HG02981 (cell line): ENCODE measurements around the gene NEBL.

Experiments
- ATAC-seq: cut with Tn5 transposase; IDR thresholded peaks from one replicate; pipeline ENCODE4 v1.9.1; 2021; ENCODE audit warnings: mild to moderate bottlenecking, moderate library complexity; ENCODE audit not compliant: unreplicated experiment

The NEBL gene

DNA sequence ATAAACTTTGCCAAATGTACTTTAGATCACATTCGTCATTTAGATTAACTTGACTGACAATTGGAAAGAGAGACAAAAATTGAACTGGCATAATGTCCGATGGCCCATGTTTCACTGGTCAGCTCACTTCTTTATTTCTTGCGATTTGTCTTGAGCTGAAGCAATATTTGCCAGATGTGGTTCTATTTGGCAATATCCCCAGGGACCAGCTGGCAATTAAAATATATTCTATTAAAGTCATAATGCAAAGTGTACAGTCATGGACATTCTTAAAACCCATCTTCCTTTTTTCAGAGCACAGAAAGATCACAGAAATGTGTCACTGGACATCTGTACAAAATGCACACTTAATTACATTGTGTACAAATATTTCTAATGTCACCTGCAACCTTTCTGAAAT lies 26.3 kb downstream of the NEBL start:
- ATAC-seq: no peak

- ATAC-seq: no peak
Observed at GRCh38 chr10:20863008-20863407, 34.1 kb downstream of the NEBL start.

DNA sequence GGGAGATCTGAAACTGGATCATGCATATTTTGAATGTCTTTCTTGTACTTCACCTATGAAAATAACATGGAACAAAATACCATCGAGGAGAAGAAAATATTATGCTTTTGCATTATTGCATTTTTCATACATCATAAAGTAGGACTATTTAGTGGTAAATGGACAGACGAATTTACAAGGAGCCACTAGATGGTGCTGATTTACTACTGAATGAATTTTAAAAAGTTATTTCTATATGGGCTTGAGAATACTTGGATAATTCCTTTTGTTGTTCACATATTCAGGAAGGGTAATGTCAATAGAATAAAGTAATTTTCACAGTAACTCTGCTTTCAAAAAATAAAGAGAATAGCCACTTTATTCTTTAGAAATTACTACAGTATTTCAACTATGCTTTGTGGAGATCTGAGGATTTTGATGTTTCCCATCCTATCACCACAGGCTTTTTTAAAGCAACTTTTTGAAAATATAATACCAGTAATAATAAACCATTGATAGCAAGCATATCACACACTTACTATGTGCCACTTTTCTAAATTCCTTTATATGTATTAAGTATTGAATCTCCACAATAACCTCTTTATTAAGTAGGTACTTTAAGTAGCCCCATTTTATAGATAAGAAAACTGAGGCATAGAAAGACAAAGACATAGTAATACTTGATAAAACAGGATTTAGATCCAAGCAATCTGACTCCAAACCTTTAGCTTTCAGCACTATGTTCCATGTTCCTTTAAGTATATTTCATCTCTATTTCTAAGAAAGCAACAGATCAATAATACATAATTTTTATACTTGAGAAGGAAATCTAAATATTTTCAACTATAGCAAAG lies 38.6 kb downstream of the NEBL start:
- ATAC-seq: no peak

- ATAC-seq: no peak
Observed at GRCh38 chr10:20856484-20856883, 40.6 kb downstream of the NEBL start.

- ATAC-seq: no peak
Observed at GRCh38 chr10:20855398-20856038, 41.6 kb downstream of the NEBL start.

DNA sequence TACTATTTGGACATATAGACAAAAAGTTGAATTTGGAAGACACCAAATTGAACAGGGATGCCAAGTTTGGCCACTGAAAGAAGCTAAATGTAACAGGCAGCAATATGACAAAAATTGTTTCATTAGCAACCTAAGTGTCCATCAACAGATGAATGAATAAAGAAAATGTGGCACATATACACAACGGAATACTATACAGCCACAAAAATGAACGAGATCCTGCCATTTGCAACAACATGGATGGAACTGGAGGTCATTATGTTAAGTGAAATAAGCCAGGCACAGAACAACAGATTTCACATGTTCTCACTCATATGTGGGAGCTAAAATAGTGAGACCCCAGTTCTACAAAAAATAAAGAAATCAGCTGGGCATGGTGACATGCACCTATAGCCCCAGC lies 43.8 kb downstream of the NEBL start:
- no peak for ATAC-seq

GRCh38 chr10:20852303-20852702 lies 44.8 kb downstream of the NEBL start:
- ATAC-seq: no peak

DNA sequence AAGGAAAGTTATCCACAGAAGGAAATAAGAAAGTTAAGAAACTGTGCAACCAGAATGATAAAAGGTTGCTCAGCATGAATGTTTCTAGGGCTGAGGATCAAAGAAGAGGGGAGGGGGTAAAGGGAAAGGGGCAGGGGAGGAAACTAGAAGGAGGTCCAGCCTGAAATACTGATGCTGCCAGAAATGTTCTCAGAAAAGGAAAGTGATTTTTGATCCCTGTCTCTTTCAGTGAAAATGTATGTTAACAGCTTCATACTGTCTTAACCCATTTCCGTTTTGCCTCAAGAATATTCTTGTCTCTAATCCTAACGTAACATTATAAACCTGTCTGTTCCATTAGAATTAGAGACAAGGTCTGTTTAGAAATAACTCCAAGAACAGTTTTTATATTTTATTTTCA lies 49.6 kb downstream of the NEBL start:
- ATAC-seq: no peak

GRCh38 chr10:20846263-20846662 lies 50.8 kb downstream of the NEBL start:
- no peak for ATAC-seq

DNA sequence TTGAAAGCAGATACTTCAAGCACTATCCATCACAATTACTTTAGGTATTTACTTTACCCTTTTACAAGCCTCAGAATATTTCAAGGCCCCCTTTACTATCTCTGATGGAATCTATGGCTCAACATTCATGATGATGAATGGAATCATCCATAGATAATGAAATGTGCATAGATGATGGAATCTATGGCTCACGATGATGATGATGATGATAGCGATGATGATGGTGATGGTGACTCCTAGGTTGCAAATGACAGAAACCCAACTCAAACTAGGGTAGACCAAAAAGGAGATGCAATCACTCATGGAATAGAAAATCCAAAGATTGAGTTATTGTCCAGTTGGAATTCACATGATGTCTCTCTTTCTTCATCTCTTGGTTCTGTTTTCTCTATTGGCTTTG lies 55.7 kb downstream of the NEBL start:
- no peak for ATAC-seq

GRCh38 chr10:20839910-20840309 lies 57.2 kb downstream of the NEBL start:
- no peak for ATAC-seq

- no peak for ATAC-seq
Observed at GRCh38 chr10:20839141-20839540, 58.0 kb downstream of the NEBL start.

DNA sequence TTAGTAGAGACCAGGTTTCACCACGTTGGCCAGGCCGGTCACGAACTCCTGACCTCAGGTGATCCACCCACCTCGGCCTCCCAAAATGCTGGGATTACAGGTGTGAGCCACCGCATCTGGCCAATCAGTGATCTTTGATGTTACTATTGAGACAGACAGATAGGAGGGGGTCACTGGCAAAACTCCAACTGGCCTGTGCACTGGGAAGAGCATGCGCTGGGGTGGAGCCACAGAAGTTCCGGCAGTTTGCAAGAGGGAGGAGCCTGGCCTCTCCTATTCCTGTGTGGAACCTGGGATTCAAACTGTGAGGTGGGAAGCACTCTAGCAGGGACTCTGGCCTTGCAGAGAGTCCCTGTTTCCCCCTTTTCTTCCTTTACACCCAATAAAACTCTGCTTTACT lies 60.7 kb downstream of the NEBL start:
- no peak for ATAC-seq

DNA sequence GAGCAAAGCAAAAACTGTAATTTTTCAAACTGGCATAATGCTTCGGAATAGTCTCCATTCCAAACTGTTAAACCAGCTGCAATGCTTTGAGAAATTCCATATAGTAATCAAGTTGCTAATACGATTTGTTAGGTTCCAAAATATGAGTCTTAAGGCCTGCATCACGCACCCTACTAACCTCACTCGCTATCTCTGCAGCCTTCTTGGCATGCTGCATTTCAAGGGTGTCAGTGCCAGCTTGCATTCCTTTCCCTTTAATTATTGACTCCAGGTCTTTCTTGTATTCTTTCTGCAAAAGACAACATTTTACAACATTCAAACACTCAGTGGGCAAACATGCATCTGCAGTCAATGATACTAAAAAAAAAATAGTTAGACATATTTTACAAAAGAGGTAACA lies 61.8 kb downstream of the NEBL start:
- ATAC-seq: no peak

GRCh38 chr10:20834825-20835224 lies 62.3 kb downstream of the NEBL start:
- no peak for ATAC-seq

- no peak for ATAC-seq
Observed at GRCh38 chr10:20822825-20823224, 74.3 kb downstream of the NEBL start.

- ATAC-seq: no peak
Observed at GRCh38 chr10:20817646-20818045, 79.5 kb downstream of the NEBL start.

DNA sequence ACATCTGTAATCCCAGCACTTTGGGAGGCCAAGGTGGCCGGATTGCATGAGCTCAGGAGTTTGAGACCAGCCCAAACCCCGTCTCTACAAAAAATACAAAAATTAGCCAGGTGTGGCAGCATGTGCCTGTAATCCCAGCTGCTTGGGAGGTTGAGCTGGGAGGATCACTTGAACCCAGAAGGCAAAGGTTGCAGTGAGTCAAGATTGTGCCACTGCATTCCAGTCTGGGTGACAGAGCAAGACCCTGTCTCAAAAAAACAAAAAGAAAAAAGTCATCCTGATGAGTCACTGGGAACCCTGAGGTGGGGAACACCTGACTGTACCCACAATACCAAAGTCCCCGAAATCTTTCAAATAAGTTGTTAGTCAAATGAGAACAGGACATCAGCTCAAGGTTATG lies 80.0 kb downstream of the NEBL start:
- no peak for ATAC-seq

GRCh38 chr10:20814116-20814515 lies 83.0 kb downstream of the NEBL start:
- no peak for ATAC-seq

GRCh38 chr10:20811131-20811530 lies 86.0 kb downstream of the NEBL start:
- no peak for ATAC-seq

GRCh38 chr10:20809631-20810030 lies 87.5 kb downstream of the NEBL start:
- no peak for ATAC-seq

DNA sequence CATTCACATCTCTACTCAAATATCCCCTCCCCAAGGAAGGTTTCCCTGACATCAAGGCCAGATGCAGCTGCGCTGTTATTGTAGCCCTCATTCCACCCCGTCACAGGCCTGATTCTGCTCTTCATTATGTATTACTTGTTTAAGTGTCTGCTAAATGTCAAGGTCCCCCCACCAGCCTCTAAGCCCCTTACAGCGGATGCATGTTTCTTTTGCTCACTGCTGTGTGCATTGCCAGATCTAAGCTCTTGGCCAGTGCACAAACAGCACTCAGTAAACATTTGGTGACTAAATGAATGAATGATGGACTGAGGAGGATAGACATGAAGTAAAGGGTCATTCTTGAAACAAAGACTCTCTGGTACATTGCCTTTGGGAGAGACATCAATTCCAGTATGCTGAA lies 90.6 kb downstream of the NEBL start:
- no peak for ATAC-seq

DNA sequence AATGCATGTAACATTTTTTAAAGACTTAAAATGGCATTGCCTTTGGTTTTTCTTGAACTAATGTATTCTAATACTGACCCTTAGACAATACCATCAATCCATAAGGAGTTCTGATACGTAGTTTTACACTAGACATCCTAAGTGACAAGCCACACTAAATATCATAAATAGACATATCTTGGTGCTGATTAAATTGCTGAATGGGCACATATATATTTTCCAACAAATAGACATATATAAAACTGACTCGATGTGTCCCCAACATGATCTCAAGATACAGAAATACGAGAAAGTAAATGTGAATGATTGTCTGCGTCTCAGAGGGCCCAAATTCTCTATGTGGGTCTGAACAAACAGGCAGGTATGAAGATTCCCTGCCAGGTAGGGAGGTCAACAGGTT lies 99.8 kb downstream of the NEBL start:
- no peak for ATAC-seq
